Brain microvascular endothelial cell (primary cell): ENCODE measurements around the gene EHD4.

ENCODE experiments used
- DNase-seq: peaks from one replicate; pipeline ENCODE4 v3.0.0-alpha.2; 2020
- H3K27ac ChIP-seq: fragments of 250-450 bp; sonication (Bioruptor Pico); 2 replicates; pipeline ENCODE4 v1.5.1; 2020; ENCODE audit warnings: mild to moderate bottlenecking, moderate library complexity
- H3K27me3 ChIP-seq: fragments of 250-450 bp; sonication (Bioruptor Pico); replicated peaks from 2 replicates; pipeline ENCODE4 v1.5.1; 2020; ENCODE audit warnings: mild to moderate bottlenecking
- H3K36me3 ChIP-seq: fragments of 250-450 bp; sonication (Bioruptor Pico); replicated peaks from 2 replicates; pipeline ENCODE4 v1.5.1; 2020; ENCODE audit warnings: mild to moderate bottlenecking
- H3K4me3 ChIP-seq: 2 replicates; pipeline ENCODE4 v1.5.1; 2011; ENCODE audit warnings: low read depth, mild to moderate bottlenecking, control low read depth, low read length, moderate library complexity
- CTCF ChIP-seq: IDR thresholded peaks from 2 replicates; pipeline ENCODE4 v1.5.1; 2011; ENCODE audit warnings: low read depth, mild to moderate bottlenecking, moderate library complexity, low read length, control low read depth, inconsistent platforms; ENCODE audit errors: missing control alignments
- in situ Hi-C: cut with HindIII; loops from 2 replicates; pipeline ENCODE4 v1.10.0; 2017; ENCODE audit warnings: low sequenced_read_pairs, low pct_ligation_motif_present

Gene EHD4

DNA sequence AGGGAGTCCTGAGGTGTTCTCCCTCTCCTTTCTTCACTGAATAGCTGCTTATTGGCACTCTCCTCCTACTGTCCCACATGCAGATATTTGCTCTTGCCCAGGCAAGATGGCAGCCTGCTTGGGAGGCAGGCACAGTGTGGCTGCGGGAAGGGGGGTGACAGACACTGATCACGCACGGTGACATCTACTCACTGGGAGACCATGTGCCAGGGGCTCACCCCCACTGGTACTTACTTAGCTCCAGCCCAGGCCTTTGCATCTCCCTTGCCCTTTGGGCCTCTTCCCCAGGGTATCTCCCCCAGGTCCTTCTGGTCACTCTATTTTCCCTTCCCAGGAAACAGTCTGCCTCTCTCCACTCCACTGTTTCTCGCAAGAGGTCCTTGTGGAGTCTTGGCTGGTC is 42.0 kb upstream of the EHD4 start:
- DNase-seq, result no peak
- peaks cover 7% of the 10 kb centered on the region for H3K27me3 ChIP-seq
- in situ Hi-C loops, result no loop called here
- H3K36me3 ChIP-seq, result no peaks in the 10 kb centered on the region
- no peak overlapping the region for H3K27ac ChIP-seq
- H3K4me3 ChIP-seq, result no peak overlapping the region
- TF ChIP-seq CTCF, result no peak

- Histone ChIP-seq H3K4me3 (no peak overlapping the region), H3K27me3 (peaks cover 7% of the 10 kb centered on the region), H3K27ac (no peak overlapping the region), H3K36me3 (no peaks in the 10 kb centered on the region)
- DNase-seq, result no peak
- in situ Hi-C loops, result no loop called here
- no peak for TF ChIP-seq CTCF
Measured at GRCh38 chr15:42012928-42013482, 40.6 kb upstream of the EHD4 start.

DNA sequence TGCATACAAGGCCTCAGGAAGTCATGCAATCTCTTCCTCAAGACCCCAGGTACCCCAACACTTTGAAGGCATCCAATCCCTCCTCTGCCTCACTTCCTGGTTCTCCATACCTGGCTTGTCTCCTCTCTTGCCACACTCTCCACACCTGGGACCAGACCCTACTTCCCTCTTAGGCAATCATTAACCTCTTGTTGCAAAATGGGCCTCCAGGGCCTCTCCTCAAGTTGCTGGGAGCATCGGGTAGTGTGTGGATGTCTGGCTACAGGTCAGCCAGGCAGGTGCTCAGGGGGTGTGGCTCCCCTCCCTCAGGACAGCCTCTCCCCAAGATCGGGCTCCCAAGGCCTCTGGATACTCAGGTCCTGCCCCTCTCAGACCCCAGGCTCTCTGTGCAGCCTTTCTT is 39.9 kb upstream of the EHD4 start:
- in situ Hi-C loops, result no loop called here
- Histone ChIP-seq H3K4me3 (no peak overlapping the region), H3K27ac (no peak overlapping the region), H3K36me3 (no peaks in the 10 kb centered on the region), H3K27me3 (peaks cover 6% of the 10 kb centered on the region)
- no peak for TF ChIP-seq CTCF
- no peak for DNase-seq

DNA sequence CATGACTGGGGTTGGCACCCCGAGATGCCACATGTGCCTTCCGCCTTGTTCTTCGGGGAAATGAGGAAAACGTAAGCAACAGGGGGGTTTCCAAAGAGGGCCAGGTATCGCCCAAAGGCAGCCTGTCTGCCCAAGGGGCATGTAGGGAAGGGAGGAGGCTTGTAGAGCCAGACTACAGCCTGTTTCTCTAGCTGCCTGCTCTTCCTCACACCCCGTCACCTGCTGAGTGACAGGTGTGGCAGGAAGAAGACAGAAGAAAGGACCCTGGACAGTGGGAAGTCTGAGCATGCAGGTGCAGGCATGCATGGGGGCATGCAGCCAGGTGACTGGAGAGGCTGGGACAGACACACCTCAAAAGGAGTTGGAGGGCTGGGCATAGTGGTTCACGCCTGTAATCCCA is 38.7 kb upstream of the EHD4 start:
- Histone ChIP-seq H3K27me3 (peaks cover 2% of the 10 kb centered on the region), H3K27ac (no peak overlapping the region), H3K36me3 (no peaks in the 10 kb centered on the region), H3K4me3 (no peak overlapping the region)
- no peak for TF ChIP-seq CTCF
- no peak for DNase-seq
- in situ Hi-C loops, result no loop called here

GRCh38 chr15:42010434-42010833 is 38.1 kb upstream of the EHD4 start:
- no peak for DNase-seq
- TF ChIP-seq CTCF, result no peak
- no peaks in the 10 kb centered on the region for H3K36me3 ChIP-seq
- H3K27ac ChIP-seq, result no peak overlapping the region
- no peak overlapping the region for H3K4me3 ChIP-seq
- peaks cover 2% of the 10 kb centered on the region for H3K27me3 ChIP-seq
- in situ Hi-C loops, result no loop called here

DNA sequence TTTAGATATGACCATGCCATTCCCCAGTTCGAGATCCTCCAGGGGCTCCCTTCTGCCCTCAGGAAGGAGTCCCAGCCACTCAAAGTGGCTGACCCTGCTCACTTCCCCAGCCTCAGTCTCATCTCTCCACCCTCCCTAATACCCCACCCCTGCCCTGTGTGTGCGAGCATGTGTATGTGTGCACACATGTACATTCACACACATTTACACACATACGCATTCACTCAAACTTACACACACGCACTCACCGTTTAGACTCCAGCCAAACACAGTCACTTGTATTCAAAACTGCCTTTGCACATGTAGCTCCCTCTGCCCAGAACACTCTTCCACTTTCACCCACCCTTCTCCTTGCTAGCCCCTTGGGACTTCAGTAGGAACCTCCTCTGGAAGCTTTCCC is 37.1 kb upstream of the EHD4 start:
- no peak for DNase-seq
- in situ Hi-C loops, result no loop called here
- H3K36me3 ChIP-seq, result no peaks in the 10 kb centered on the region
- H3K27me3 ChIP-seq, result peaks cover 2% of the 10 kb centered on the region
- TF ChIP-seq CTCF, result no peak
- H3K27ac ChIP-seq, result no peak overlapping the region
- no peak overlapping the region for H3K4me3 ChIP-seq
